ENCODE results near the gene FJX1.

Gene FJX1

GRCh38 chr11:35617687-35618496, at the start of gene FJX1:
Gene FJX1 (plus strand): TSS chr11:35618460. CDS start chr11:35618637, 177 bp downstream.
- DNase-seq, result peak; percentile 79 to 86

GRCh38 chr11:35571696-35572095, 46.6 kb upstream of the FJX1 start:
- DNase-seq, result no peak

- peak; percentile 85 to 86 for DNase-seq
Measured at GRCh38 chr11:35579557-35580396, 38.5 kb upstream of the FJX1 start.

GRCh38 chr11:35580397-35580781, 37.9 kb upstream of the FJX1 start:
- DNase-seq, result no peak

GRCh38 chr11:35582033-35582432, 36.2 kb upstream of the FJX1 start:
- DNase-seq, result no peak

GRCh38 chr11:35583126-35583525, 35.1 kb upstream of the FJX1 start:
- DNase-seq, result no peak

- no peak for DNase-seq
Measured at GRCh38 chr11:35583843-35584242, 34.4 kb upstream of the FJX1 start.

- DNase-seq, result no peak
Measured at GRCh38 chr11:35584321-35584720, 33.9 kb upstream of the FJX1 start.

- DNase-seq, result no peak
Measured at GRCh38 chr11:35585416-35585815, 32.8 kb upstream of the FJX1 start.

- DNase-seq, result no peak
Measured at GRCh38 chr11:35586222-35586621, 32.0 kb upstream of the FJX1 start.

- DNase-seq, result no peak
Measured at GRCh38 chr11:35587972-35588371, 30.3 kb upstream of the FJX1 start.

- DNase-seq, result no peak
Measured at GRCh38 chr11:35588627-35589026, 29.6 kb upstream of the FJX1 start.

GRCh38 chr11:35589281-35589680, 29.0 kb upstream of the FJX1 start:
- no peak for DNase-seq

GRCh38 chr11:35590412-35590811, 27.8 kb upstream of the FJX1 start:
- no peak for DNase-seq

GRCh38 chr11:35593143-35593542, 25.1 kb upstream of the FJX1 start:
- no peak for DNase-seq

GRCh38 chr11:35594680-35595079, 23.6 kb upstream of the FJX1 start:
- DNase-seq, result peak; percentile 49 to 70

- peak; percentile 37 to 80 for DNase-seq
Measured at GRCh38 chr11:35598254-35599125, 19.8 kb upstream of the FJX1 start.

- no peak for DNase-seq
Measured at GRCh38 chr11:35600331-35600838, 17.9 kb upstream of the FJX1 start.

GRCh38 chr11:35602160-35602793, 16.0 kb upstream of the FJX1 start:
- DNase-seq, result no peak

GRCh38 chr11:35602979-35603378, 15.3 kb upstream of the FJX1 start:
- no peak for DNase-seq

- DNase-seq, result no peak
Measured at GRCh38 chr11:35605706-35606105, 12.6 kb upstream of the FJX1 start.

GRCh38 chr11:35606206-35606605, 12.1 kb upstream of the FJX1 start:
- DNase-seq, result no peak

Data from inflammatory macrophage treated with lipopolysaccharide for 1 hour (primary cell).